HG03342 (cell line): ENCODE results near the gene TMEM250.
A peak's percentile ranks its signal among the peaks of the same experiment; 100 is the strongest.

Experiments used
- ATAC-seq: cut with Tn5 transposase; IDR thresholded peaks from one replicate; pipeline ENCODE4 v1.9.1; 2021; ENCODE audit warnings: mild to moderate bottlenecking, moderate library complexity; ENCODE audit not compliant: unreplicated experiment

The TMEM250 gene

GRCh38 chr9:136133191-136133958 lies 14.7 kb upstream of the TMEM250 start:
- ATAC-seq, result no peak

- no peak for ATAC-seq
These were observed 13.9 kb upstream of the TMEM250 start for GRCh38 chr9:136132512-136133050.

GRCh38 chr9:136131629-136132511 lies 13.2 kb upstream of the TMEM250 start:
- ATAC-seq, result no peak

- no peak for ATAC-seq
These were observed 10.5 kb upstream of the TMEM250 start for GRCh38 chr9:136129176-136129575.

GRCh38 chr9:136128436-136128835 lies 9.8 kb upstream of the TMEM250 start:
- ATAC-seq, result no peak

GRCh38 chr9:136127313-136127712 lies 8.6 kb upstream of the TMEM250 start:
- ATAC-seq, result no peak

- no peak for ATAC-seq
These were observed 6.5 kb upstream of the TMEM250 start for GRCh38 chr9:136124976-136125692.

GRCh38 chr9:136122425-136123383 lies 4.0 kb upstream of the TMEM250 start:
- no peak for ATAC-seq

- no peak for ATAC-seq
These were observed 3.1 kb upstream of the TMEM250 start for GRCh38 chr9:136121801-136122200.

GRCh38 chr9:136120438-136120844 lies 1.8 kb upstream of the TMEM250 start:
- no peak for ATAC-seq

- no peak for ATAC-seq
These were observed 1.3 kb upstream of the TMEM250 start for GRCh38 chr9:136119883-136120393.

- ATAC-seq, result peak; percentile 19
These were observed 597 bp upstream of the TMEM250 start for GRCh38 chr9:136119061-136119882.

GRCh38 chr9:136117916-136118319 lies 757 bp downstream of the TMEM250 start:
- no peak for ATAC-seq

- ATAC-seq, result no peak
These were observed 1.3 kb downstream of the TMEM250 start for GRCh38 chr9:136117291-136117915.

GRCh38 chr9:136116360-136117098 lies 2.1 kb downstream of the TMEM250 start:
- no peak for ATAC-seq

- ATAC-seq, result no peak
These were observed 2.9 kb downstream of the TMEM250 start for GRCh38 chr9:136115641-136116359.

- no peak for ATAC-seq
These were observed 3.5 kb downstream of the TMEM250 start for GRCh38 chr9:136115206-136115605.
